Fibroblast of skin of right biceps (primary cell): Measurements from ENCODE around the gene GGA2.
"Not testable (repeated sequence)": the region's sequence is repeated elsewhere in the genome, so short reads cannot be mapped to it uniquely, and the experiment has no call there.

ENCODE experiments used
- DNase-seq: peaks from one replicate; pipeline ENCODE4 v3.0.0-alpha.2; 2013

GGA2 gene

DNA sequence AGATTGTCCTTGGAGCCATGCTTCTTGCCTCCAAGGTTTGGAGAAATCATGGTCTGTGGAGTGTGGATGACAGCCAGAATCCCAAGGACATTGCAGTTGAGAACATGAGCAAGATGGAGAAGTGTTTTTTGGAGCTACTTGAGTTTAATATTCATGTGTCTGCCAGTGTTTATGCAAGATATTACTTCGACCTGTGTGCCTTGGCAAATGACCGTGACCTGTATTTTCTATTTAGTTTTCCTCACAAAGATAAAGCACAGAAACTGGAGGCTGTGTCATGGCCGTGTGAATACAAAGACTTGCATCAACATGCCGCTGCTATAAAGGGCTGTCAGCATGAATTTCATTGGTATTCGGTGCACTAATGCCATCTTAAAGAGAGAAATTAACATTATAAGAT lies 9.0 kb downstream of the GGA2 start:
- no peak for DNase-seq

DNA sequence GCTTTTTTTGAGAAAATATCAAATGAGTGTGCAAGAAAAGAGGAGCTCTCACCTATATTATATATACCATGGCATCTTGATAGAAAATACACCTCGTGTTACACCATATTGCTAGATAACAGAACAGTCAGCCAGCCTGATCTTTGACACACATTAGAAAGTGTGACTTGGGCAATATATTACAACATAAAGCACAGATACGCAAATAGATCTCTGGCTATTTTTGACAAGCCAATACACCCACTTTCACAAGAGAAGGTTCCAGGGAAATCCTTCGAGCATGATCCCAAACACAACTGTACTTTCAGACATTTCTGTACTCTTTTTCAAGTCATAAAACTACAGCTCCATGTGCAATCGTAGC lies 9.4 kb downstream of the GGA2 start:
- DNase-seq = no peak

DNA sequence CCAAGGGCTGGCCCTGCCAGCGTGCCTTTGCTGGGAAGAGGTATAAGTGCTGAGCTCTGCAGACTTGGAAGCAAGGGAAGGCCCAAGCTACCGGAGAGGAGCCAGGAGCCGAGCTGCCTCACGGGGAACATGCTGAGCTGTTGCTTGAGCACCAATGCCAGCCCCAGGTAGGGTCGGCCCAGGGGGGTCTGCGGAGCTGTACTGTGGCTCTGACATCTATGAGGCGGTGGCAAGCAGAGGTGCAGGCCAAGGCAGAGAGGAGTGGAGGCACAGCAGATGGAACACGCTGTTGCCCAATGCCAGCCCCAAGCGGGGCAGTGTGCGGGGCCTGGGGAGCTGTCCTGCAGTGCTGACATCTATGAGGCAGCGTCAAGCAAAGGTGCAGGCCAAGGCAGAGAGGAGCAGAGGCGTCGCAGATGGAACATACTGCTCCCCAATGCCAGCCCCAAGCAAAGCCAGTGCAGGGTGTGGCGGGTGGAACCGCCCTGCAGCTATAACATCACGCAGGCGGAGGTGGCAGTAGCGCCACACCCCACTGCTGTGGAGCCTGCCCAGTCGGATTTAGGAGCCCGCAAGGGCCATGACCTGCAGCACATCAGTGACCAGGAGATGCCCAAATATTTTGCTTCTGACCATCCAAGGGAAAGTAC lies 10.0 kb downstream of the GGA2 start:
- DNase-seq = no peak

DNA sequence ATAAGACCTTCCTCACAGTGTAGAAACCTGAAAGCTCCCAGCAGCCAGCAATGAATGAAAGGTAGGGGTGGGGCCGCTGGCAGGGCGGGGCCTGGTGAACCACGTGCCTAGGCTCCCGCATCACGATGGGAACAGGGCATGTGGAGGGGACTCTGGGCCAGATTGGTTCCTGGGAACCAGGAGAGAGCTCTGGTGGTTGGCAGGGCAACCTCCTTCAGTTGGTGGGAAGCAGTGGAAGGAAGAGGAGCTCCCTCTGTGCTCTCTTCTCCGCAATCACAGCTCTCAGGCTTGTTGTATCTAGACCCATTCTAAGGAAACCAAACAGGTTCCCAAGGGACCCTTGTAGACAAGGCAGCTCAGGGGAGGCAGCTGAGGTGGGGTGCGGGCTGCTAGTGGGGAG lies 10.5 kb downstream of the GGA2 start:
- no peak for DNase-seq

DNA sequence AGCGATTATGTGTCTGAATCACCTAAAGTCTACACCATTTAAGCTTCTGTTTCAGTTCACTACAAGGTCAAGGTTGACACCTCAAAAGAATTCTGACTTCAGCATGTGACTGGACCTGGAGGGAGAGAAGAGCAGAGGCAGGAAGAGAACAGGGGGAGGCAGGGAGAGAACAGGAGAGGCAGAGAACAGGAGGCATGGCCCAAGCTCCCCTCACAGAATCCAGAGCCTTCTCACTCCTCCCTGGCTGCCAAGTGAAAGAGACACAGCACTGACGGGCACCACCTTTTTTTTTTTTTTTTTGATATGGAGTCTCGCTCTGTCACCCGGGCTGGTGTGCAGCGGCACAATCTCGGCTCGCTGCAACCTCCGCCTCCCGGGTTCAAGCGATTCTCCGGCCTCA lies 11.4 kb downstream of the GGA2 start:
- DNase-seq = no peak

DNA sequence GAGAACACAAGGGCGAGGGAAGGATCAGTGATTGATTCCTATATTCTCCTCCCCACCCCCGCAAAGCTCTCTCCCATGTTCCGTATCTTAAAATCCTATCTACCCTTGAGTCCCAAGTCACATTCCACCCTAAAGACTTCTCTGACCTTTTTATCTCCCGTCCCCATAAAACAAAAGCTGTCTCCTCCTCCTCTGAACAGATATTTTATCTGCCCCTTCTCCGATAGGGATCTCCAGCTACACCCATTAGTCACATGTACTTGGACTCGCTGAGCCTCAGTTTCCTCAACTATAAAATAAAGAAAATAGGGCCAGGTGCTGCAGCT lies 12.8 kb downstream of the GGA2 start:
- no peak for DNase-seq

DNA sequence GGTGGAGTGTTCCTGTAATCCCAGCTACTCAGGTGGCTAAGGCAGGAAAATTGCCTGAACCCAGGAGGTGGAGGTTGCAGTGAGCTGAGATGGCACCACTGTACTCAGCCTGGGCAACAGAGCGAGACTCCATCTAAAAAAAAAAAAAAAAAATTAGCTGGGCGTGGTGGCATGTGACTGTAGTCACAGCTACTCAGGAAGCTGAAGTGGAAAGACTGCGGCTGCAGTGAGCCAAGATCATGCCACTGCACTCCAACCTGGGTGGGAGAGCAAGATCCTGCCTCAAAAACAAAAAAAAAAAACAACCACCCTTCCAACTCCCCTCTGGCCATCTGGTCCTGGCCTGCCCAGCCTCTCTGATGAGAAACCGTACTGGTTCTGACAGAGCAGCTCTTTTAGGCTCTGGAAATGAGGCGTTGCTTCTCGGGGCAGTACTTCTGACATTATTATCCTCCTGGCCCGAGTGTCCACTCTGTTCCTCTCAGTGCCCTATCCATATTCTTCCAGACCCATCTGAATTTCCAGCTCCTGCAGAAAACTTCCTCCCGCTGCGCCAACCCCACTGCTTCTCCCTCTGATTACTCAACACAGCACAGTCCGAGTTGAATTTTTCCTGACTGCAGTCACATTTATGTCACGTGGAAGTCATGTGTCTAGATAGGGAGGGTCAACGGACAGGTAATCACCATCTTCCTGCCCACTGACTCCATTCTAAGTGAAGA lies 13.3 kb downstream of the GGA2 start:
- peak; percentile 24 for DNase-seq

DNA sequence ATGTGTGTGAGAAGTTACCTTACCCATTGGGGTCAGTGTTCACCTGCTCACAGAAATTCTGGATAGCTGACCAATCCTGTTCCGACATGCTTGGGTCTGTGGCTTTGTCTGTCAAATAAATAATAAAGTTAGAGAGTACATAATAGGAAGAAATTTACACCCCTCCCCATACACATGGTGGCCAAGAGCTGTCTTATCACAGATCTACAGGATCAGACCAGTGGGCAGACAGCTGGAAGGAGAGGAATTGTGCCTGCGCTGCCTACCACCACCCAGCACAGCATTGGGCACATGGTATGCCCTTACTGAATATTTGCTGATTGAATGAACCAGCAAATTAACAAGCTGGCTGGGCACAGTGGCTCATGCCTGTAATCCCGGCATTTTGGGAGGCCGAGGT lies 14.6 kb downstream of the GGA2 start:
- DNase-seq = no peak

DNA sequence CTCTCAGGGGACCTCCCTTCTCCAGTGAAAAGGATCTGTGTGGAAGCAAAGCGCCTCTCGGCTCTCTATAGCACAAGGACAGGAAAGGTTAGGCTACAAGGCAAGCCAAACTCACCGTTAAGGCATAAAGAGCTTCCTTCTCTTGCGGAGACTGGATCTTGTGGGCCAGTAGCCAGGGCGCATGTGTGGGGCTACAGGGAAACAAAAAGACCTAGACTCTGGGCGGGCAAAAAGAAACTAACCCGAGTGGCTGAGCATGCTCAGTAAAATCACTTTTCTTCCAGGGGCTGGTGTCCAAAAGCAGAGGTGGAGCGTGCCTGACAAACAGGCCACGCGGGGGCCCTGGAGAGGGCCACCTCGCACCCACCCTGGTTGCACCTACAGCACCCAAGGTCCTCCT lies 16.1 kb downstream of the GGA2 start:
- no peak for DNase-seq

DNA sequence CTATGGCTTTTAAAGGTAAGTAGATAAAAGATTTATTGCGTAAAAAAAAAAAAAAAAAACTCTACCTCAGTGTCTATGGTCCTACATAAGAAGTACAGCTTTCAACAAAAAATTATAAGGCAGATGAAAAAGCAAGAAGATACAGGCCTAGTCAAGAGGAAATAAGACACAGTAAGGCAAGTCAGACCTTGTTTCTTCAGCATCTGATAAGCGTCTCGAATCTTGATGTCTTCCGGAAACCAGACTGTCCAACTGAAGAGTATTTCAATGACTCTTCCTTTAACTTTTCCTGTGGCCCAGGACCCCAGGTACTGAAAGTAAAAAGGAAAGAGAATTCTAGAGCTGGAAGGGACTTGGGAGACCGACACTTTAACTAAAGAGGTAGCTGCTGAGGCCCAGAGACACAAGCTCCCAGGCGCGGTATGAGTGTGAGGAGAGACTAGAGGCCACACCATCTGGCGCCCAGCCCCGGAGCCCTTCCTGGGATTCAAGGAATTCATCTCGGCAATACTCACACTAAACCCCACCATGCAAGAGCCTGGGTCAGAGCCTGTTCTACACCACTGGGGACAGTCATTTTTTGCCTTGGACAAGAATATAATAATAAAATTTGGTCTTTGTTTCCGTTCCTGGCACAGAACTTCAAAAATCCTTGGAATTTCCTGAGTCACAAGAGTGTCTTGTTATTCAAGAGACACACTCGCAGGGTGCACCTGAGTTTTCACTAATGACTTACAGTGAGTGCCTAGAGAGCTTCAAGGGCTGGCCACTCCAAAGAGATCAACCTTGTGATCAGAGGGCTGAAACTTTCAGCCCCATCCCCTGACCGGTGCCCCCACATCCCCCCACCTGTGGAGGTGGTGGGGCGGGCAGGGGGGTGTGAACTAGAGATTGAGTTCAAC lies 18.6 kb downstream of the GGA2 start:
- peak; percentile 65 for DNase-seq

DNA sequence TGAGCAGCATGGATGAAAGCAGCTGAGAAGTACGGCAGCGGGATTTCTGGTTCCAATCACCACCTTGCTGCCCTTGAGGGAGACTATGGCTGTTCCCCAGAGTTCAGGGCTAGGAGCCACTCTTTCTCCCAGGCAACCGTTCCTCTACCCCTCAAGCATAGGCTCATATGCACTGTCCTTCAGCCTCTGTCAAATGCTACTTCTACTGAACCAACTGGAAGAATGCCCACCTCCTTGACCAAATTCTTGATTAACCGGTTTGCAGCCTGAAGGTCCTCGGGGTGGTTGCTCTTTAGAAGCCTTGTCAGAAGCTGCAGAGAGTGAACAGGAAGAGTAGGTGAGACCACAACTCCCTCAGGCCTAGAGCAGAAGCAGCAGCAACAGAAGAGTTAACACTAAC lies 23.8 kb downstream of the GGA2 start:
- no peak for DNase-seq

DNA sequence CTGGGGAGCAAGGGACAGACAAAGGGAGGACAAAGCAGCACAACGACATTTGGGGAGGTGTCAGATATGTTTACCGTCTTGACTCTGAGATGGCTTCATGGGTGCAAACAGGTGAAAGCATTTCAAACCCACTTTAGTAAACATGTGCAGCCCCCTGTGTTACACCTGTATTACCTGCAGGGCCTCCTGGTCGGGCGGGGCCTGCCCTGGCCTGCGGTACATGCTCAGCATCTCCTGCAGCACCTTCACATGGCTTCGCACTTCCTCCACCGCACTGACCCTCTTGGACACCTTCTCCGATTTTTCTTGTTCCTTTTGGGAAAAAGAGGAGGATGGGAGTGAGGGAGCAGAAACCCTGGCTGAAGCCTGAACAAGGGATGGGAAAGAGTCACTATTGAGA lies 24.5 kb downstream of the GGA2 start:
- no peak for DNase-seq

DNA sequence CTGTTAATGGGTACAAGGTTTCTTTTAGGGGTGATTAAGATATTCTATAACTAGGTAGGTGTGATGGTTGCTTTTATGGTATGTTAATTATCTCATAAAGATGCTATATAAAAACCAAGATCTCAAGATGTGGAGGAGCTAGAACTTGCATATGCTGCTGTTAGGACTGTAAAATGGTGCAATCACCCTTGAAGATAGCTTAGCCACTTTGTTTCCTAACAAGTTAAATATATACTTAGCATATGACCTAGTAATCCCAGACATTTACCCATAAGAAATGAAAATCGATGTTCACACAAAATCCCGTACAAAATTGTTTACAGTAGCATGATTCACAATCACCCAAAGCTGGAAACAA lies 25.1 kb downstream of the GGA2 start:
- DNase-seq = no peak

DNA sequence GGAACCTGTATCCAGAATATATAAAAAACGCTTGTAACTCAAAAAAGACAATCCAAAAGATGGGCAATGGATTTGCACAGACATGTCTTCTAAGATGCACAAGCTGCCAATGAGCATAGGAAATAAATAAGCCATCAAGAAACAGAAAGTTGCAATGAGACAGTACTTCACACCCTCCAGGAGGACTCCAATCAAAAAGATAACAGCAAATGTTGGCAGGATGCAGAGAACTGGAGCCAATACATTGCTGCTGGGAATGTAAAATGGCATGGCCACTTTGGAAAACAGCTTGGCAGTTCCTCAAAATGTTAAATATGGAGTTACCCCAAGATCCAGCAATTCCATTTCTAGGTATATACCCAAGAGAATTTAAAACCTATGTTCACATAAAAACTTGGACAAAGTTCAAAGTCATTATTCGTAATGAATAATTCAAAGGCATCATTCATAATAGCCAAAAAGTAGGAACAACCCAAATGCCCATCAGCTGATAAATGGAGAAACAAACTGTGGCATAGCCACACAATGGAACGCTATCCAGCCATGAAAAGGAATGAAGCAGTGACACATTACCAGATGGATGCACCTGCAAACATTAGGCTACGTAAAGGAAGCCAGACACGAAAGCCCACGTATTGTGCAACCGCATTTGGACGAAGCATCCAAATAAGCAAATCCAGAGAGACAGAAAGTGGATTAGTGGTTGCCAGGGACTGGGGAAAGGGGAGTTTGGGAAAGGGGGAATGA lies 25.6 kb downstream of the GGA2 start:
- no peak for DNase-seq

DNA sequence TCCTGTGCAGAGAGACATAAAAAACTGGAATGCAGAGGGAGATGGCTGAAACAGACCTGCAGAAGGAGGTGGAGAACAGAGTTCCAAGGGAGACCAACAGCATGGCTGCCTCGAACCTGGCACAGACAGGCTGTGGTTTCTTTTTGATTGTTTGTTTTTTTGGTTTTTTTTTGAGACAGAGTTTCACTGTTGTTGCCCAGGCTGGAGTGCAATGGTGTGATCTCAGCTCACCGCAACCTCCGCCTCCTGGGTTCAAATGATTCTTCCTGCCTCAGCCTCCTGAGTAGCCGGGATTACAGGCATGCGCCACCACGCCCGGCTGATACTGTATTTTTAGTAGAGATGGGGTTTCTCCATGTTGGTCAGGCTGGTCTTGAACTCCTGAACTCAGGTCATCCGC lies 26.8 kb downstream of the GGA2 start:
- DNase-seq = not testable (repeated sequence)

DNA sequence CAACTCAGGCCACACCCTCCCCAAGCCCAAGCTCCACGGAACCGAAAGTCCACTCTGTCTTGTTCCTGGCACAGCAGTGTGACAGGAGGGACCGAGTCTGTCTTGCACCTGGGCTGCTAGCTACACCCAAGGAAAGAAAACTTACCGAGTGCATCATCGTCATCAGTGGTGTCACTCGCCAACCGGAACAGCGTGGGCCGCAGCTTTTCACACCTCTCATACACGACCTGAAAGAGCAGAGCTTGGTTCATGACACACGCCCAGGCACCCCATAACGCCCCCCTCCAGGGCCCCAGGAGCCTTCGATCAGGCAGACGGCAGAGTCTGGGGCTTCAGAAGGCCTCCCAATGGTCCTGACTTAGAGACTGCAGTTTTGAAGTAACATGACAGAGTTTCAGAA lies 27.5 kb downstream of the GGA2 start:
- no peak for DNase-seq

DNA sequence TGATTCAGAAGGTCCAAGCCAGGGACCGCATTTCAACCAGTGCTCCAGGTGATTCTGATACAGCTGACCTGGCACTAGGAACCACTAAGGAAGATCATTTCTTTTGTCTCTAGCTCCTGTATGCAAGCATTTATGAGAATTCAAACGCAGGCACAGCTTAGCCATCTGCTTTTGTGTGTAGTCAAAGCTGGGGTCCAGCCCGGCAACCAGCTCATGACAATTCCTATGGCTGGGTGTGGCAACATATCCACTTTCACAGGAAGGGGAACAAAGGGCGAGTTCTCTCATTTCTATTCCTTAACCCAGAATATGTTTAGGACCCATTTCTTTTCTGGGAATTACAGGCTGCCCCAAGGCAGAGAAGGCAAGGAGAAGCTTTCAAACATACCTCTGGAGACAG lies 30.0 kb downstream of the GGA2 start:
- DNase-seq = no peak

DNA sequence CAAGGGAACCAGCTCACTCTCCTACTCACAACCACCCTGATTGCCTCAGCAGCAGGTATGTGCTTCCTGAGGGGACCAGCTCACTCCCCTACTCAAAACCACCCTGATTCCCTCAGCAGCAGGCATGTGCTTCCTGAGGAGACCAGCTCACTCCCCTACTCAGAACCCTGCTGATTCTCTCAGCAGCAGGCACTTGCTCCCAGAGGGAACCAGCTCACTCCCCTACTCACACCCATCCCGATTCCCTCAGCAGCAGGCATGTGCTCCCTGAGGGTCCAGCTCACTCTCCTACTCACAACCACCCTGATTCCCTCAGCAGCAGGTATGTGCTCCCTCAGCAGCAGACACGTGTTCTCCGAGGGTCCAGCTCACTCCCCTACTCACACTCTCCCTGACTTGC lies 31.2 kb downstream of the GGA2 start:
- DNase-seq = no peak

DNA sequence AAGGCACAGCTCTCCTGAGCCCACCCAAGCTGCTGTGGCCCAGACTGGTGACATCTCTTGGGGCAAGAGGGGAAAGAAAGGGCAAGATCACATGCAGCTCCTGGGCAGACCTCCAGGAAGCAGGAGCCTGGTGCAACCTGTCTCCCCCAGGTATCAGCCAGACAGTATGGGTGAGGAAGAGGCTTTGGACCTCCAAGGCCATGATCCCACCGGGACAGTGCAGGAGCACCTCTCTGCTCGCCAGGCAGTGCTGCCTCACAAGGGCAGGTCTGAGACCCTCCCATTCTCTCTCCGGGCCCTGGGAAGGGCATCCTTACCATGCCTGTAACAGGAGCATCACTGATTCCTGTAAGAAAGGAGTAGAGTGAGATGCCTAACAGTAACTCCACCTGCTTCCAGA lies 31.7 kb downstream of the GGA2 start:
- DNase-seq = no peak

DNA sequence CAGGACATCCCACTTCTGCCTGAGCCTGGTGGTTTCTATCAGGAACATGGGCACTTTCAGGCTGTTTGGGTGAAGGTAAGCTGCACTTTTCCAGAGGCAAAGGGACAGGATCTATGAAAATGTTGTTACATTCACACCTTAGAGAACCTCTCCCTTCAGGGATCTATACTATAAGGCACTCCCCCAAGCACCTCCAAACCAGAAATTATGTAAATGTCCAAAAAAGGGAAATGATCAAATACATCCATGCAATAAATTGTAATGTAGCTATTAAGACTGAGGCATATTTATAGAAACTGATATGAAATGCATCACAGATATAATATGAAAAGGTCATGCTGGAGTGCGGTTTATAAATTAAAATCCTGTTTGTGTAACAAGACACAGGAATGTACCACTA lies 34.0 kb downstream of the GGA2 start:
- no peak for DNase-seq

DNA sequence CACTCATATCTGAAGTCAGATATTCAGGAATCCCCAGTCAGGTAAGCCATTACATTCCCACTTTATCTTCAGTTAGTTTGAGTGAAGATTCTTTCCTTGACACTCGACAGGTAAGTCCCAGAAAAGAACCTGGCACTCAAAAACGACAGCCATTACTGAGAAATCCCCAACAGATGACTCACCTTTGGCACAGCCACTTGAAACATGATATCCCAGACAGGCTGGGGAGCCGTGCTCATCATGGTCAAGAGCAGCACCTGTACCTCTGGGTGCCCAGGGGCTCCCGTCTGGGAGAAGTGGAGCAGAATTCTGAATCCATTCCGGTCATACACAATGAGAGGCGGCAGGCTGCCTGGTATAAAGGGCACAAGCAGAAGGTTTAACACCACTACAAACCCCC lies 40.5 kb downstream of the GGA2 start:
- peak; percentile 49 for DNase-seq

DNA sequence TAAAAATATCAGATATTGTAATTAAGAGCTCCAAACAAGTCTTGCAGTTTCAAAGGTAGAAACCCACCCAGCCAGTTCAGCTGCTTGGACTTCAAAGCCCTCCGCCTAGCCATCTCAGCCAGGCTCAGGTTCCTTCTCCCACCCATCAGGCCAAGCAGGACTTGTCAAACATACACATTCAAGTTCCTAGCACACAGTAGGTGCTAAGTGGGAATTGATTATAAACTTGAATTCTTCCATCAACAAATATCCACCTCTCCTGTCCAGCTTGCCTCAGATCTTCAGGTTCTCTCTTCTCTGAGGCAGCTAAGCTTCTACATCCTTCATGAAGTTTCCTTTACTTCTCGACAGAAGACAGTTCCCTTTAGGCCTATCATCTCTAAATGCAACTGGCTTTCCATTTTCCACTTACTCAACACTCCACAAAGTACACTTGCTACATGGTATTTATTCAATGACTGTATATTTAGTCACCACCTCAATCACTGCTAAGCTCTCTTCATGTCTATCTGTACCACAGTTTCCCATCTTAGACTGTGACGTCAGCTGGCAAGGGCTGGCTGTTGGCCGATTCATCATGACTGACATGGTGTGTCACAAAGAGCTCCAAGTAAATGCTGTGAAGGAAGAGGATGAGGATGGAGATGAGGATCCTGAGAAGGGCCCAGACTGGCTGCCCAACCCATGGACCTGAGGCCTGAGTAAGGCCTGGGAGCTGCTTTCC lies 44.0 kb downstream of the GGA2 start:
- DNase-seq = peak; percentile 90

DNA sequence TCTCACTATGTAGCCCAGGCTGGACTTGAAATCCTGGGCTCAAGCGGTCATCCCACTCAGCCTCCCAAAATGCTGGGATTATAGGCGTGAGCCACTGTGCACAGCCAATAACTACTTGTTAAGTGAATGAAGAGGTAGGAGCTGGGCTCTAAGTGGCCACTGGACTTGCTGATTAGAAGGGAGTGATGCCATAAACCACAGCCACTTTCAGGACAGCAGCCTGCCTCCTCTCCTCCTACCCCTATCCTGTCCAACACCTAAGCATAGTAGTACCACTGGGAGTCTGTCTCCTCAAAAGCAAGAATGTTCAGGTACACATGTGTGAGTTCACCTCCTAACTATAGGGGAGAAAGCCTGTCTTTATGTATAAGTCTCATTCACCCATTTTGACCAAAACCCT lies 45.1 kb downstream of the GGA2 start:
- DNase-seq = no peak
